GM21515 (cell line): ENCODE measurements around the gene COTL1.
A peak's percentile ranks its signal among the peaks of the same experiment; 100 is the strongest.

Source experiments
- ATAC-seq: cut with Tn5 transposase; IDR thresholded peaks from one replicate; pipeline ENCODE4 v1.9.1; 2021; ENCODE audit not compliant: unreplicated experiment

Gene COTL1, protein sequence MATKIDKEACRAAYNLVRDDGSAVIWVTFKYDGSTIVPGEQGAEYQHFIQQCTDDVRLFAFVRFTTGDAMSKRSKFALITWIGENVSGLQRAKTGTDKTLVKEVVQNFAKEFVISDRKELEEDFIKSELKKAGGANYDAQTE

DNA sequence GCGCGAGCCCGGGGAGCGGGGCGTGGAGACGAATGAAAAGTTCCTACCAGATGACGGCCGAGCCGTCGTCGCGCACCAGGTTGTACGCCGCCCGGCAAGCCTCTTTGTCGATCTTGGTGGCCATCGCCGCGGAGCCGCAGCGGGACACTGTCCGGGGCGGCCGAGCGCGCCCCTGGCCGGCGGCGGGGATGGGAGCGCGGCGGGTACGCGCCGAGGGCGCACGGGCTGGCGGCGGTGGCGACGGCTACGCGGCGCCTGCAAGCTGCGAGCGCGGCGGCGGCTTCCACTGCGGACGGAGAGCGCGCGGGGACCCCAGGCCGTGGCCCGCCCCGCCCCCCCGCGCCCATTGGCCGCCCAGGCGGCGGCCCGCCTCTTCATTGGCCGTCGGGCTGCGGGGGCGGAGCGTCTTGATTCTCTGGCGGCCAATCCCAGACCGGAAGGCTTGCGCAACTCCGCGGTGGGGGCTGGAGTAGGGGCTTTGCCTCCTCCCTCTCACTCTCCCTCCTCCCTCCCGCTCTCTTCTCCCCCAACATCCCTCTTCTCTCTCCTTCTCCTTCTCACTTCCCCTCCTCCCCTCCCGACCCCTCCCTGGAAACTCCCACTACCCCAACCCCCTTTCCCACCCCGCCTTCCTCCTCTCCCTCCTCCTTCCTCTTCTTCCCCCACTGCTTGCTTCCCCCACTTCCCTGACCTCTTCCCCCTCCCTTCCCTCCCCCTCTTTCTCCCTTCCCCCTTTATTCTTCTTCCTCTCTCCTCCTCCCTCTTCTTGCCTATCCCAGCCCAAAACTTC lies at the start of gene COTL1:
Gene COTL1, minus strand, starts transcription at position 288 of the 790 bp plus-strand sequence. Its CDS starts 164 bp downstream, at position 124.
- ATAC-seq = peak; percentile 75

DNA sequence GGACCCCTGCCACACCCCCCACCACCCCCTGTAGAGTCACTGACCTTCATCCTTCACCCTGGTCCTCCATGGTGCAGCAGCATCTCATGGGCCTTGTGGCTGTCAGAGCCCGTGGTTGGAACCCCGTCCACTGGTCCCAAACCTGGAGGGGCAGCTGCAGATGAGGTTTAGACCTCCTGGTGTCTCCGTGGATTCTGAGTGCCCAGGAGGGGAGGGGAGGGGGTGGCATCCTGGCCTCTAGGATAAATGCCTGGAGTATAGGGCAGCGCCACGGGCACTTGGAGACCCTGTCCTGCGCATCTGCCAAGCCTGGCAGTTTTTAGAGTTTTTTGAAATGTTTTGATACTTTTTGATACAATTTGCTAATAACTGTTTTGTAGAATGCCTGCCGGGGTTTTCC lies 48.0 kb upstream of the COTL1 start:
- no peak for ATAC-seq

DNA sequence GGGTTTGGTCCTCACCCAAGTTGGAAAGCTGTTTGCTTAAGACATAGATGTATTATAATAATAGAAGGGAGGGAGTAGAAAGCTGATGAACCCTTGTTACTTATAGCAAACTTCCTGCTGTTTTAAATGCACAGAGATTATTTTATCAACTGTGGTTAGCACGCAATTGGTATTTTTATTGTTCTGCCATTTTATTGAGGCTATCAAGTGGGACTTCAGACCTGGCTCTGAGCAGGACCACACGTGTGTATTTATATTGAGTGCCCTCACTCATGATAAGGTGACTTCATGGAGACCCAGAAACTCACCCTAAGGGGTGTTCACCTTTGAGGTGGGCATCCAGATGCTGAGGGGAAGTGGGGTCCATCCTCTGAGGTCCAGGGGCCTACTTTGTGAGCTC lies 47.5 kb upstream of the COTL1 start:
- no peak for ATAC-seq

DNA sequence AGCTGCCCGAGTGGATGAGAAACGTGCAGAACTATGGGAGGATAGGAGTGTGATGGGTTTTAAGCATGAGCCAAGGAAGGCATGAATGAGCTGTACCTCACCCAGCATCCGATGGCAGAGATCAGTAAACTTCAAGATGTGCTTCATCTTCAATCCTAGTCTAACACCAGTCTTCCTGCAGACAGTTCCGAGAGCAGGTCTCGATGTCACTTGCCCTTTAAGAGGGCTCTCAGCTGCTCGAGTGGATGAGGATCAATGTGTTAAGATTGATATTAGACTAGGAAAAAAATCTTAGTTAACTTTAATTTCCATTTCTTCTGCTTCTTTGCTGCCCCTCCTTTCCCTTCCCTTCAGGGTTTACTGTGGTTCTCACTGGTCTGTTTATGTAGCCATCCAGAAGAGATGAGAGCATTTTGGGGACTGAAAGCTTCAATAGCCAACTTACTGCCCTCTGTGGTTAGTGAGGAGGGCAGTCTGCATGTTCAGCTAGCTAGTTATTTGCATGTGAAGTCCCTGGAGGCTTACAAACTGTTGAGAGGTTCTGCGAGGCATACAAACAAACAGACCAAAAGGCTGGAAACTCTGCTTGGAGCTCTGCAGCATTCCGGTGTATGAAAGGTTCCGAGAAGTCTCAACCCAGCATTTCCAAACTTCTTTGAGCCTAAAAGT lies 45.7 kb upstream of the COTL1 start:
- ATAC-seq = peak; percentile 58

DNA sequence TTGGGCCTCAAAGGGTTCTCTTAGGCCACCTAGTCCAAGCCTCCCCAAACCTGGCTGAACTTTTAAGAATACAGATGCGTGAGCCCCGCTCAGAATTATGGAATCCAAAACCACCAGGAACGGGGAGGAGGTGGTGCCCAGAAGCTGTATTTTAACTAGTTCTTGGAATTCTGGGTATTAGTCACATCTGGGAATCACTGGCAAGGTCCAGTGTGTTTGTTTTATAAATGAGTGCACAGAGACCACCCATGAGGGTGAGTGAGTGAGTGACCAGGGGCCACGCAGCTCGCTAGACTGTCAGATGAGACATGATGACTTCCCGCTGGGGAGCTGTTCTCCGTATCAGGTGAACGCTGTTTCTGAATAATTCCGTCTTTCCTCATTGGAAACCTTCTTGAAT lies 44.6 kb upstream of the COTL1 start:
- no peak for ATAC-seq

GRCh38 chr16:84661418-84662060 lies 43.7 kb upstream of the COTL1 start:
- no peak for ATAC-seq

DNA sequence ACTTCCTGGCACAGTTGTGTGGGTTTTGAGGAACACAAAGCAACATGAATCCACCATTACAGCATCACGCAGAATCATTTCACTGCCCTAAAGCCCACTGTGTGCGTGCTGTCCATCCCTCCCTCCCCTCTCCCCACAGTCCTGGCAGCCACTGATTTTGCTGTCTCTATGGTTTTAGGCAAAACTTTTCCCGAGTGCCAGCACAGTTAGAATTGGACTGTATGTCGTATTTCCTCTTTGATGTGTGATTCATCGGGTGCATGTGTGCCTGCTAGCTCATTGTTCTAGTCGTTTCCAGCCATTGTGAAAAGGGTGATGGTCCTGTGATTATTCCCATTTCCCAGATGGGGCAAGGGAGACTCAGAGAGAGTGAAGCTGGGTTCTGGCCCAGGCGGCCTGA lies 43.1 kb upstream of the COTL1 start:
- ATAC-seq = no peak

DNA sequence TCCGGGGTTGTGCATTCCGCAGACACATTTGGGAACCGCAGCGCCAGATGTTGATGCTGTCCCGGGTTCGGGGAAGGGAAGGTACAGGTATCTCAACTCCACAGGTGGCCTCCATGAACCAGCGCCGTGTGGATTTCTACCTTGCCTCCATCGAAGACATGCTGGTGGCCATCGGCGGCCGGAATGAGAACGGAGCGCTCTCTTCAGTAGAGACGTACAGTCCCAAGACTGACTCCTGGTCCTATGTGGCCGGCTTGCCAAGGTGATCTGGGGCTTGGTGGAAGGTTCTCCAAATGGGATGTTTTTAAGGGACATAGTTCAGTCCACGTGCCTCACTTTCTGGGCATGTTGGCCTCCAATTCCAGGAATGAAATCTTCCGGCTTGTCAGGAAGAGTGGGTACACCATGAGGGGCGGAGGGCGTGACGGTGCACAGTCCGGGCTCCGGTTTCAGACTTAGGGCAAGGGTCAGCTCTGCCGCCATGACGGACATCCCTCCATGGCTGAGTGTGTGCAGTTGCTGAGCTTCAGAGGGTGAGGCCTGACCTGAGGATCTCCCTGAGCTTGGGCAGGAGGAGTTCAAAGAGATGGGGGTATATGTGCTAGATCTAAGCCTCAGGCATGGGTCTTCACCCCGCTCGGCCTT lies 41.9 kb upstream of the COTL1 start:
- ATAC-seq = no peak

DNA sequence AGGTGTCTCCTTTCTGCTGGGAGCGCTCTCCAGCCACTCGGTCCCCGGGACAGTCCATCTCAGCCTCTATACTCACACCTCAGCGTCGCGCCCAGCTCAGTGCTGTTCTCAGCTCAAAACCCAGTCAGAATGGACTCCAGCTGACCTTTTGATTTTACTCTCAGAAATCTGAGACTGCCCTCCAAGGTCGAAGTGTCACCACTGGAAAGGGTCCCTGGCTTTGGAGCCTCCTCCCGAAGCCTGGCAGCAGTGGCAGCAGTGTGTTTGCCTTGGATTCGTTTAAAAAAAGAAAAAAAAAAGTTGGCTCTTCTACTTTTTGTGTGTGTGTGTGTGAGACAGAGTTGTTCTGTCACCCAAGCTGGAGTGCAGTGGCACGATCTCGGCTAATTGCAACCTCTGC lies 40.8 kb upstream of the COTL1 start:
- ATAC-seq = no peak

- ATAC-seq = no peak
Measured at GRCh38 chr16:84657229-84657837, 39.5 kb upstream of the COTL1 start.

GRCh38 chr16:84656649-84657048 lies 38.8 kb upstream of the COTL1 start:
- ATAC-seq = no peak

DNA sequence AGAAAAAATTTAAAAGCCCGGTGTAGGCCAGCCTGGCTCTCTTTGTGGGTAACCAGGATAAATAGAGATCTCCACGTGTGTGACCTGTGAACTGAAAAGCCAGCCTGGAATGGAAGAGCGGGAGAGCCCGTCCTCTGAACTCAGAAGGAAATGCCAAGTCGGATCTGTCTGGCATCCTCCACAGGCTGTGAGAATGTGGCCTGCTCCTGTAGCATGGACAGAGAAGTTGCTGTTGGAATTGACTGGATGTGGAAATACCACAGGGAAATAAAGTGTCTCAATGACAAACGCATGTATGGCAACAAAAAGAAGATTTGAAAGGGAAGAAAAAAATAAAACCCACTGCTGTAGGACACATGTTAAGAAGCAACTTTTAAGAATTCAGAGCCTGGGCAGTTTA lies 37.1 kb upstream of the COTL1 start:
- no peak for ATAC-seq

GRCh38 chr16:84654238-84654637 lies 36.4 kb upstream of the COTL1 start:
- no peak for ATAC-seq

GRCh38 chr16:84652566-84652965 lies 34.7 kb upstream of the COTL1 start:
- no peak for ATAC-seq

GRCh38 chr16:84650062-84650991 lies 32.4 kb upstream of the COTL1 start:
- no peak for ATAC-seq

DNA sequence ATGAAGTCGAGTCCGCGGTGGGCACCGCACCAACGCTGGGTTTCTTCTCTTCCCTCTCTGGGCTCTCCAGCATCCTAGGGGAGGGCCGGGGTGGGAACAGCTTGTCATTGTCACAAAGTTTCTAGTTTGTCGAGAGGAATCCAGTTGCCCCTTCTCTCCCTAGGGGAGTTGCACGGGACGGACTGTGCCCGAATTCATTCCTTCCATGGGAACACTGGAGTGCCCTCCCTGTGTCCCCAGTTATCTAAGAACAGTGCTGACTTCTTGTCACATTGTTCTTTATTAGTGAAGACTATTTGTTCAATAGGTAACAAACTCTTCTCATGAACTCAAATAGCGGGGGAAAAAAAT lies 31.6 kb upstream of the COTL1 start:
- ATAC-seq = no peak

GRCh38 chr16:84648595-84649510 lies 31.0 kb upstream of the COTL1 start:
- ATAC-seq = peak; percentile 59

DNA sequence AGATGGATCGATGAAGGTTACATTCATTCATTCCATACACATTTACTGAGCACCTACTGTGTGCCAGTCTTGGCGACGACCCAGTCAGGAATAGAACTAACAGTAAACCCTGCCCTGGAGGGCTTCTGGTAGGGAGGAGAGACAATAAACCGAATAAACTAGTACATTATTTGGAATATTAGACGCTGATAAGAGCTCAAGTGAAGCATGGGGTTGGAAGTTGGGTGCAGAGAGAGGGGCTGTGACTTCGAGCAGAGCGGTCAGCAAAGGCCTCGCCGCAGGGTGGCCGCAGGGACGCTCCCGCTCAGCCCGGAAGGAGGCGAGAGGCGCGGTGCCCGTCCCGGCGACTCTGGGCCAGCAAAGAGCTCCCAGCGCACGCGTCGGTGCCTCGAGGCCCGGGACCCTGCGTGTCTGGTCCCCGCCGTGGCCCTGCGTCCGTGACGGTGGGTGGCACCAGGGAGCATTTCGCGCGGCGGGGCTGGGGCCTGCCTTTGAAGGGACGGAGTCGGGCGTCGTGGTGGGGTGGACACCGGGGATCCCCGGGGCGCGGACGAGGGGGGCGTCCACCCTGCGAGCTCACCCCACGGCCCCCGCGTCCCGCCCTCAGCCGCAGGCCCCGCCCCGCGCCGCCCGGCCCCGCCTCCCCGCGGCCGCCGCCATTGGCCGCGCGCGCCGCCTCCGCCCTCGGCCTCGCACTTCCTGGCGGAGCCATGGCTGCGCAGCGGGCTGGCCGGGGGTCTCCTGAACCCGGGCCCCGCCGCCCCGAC lies 30.1 kb upstream of the COTL1 start, which contains the start of gene KLHL36:
Gene KLHL36, plus strand, starts transcription at position 684 of the 767 bp plus-strand sequence. CDS start 2,357 bp downstream, outside the sequence.
- peak; percentile 78 for ATAC-seq
